Thoracic aorta (tissue), 2 donors: ENCODE measurements around the gene MID1. TPM values are rescaled to one million over a fixed set of nuclear protein-coding genes. Genes with fewer than 3 reads are reported as not detected.

Experiments
- ATAC-seq: fragments of 150-250 bp; one replicate; pipeline ENCODE4 v1.8.0; 2017; ENCODE audit warnings: low read depth; ENCODE audit not compliant: insufficient number of reproducible peaks, low FRiP score
- DNase-seq: peaks from one replicate; pipeline ENCODE4 v3.0.0-alpha.2; 2020; ENCODE audit warnings: low spot score
- H3K27ac ChIP-seq, 2 donors: fragments of 200-600 bp; sonication (generic); 1 replicate in 1 of 2; 2 replicates in 1 of 2; pipeline ENCODE4 v1.5.1; 2016; ENCODE audit warnings: mild to moderate bottlenecking in 2 of 2, moderate library complexity in 2 of 2
- H3K27me3 ChIP-seq: fragments of 200-600 bp; sonication (generic); replicated peaks from 2 replicates; pipeline ENCODE4 v1.6.0; 2016; ENCODE audit warnings: mild to moderate bottlenecking; ENCODE audit not compliant: insufficient read depth
- H3K36me3 ChIP-seq: fragments of 200-600 bp; sonication (generic); one replicate; pipeline ENCODE4 v1.5.1; 2016
- H3K4me1 ChIP-seq, 2 donors: fragments of 200-600 bp; sonication (generic); 1 replicate in 1 of 2; 2 replicates in 1 of 2; pipeline versions ENCODE4 v1.5.1 to v1.6.0; 2016; ENCODE audit warnings: low read depth in 2 of 2, mild to moderate bottlenecking in 1 of 2; ENCODE audit not compliant: control insufficient read depth in 1 of 2
- H3K4me3 ChIP-seq: fragments of 200-600 bp; sonication (generic); 2 replicates; pipeline ENCODE4 v1.5.1; 2016; ENCODE audit warnings: mild to moderate bottlenecking
- H3K9me3 ChIP-seq: fragments of 200-600 bp; sonication (generic); 2 replicates; pipeline ENCODE4 v1.5.1; 2016
- CTCF ChIP-seq: fragments of 200-600 bp; sonication (generic); IDR thresholded peaks from one replicate; pipeline ENCODE4 v1.5.1; 2019; ENCODE audit warnings: antibody characterized with exemption
- total RNA-seq, 2 donors: library from RNA; depleted of rRNA; stranded (reverse); fragments of >200 nt; gene quantifications; one replicate each; pipeline versions ENCODE4 v1.1.0 to v1.2.3, GENCODE V29; 2016

The MID1 gene
- total RNA-seq, 2 donors from 2014 or later: 37.0 to 37.7 TPM

GRCh38 chrX:10538831-10539230 lies 81.6 kb downstream of the MID1 start:
- no peaks in the 10 kb centered on the region for H3K27me3 ChIP-seq
- no peak for DNase-seq
- H3K27ac ChIP-seq: no peak overlapping the region
- no peaks in the 10 kb centered on the region for H3K9me3 ChIP-seq
- no peak for TF ChIP-seq CTCF
- no peak for ATAC-seq
- no peaks in the 10 kb centered on the region for H3K36me3 ChIP-seq
- no peak overlapping the region for H3K4me3 ChIP-seq
- H3K4me1 ChIP-seq: no peaks in the 10 kb centered on the region

- ATAC-seq (no peak), DNase-seq (no peak)
- Histone ChIP-seq H3K36me3 (no peaks in the 10 kb centered on the region), H3K27ac (no peak overlapping the region), H3K9me3 (no peaks in the 10 kb centered on the region), H3K4me3 (no peak overlapping the region), H3K27me3 (no peaks in the 10 kb centered on the region), H3K4me1 (no peaks in the 10 kb centered on the region)
- no peak for TF ChIP-seq CTCF
Observed at GRCh38 chrX:10537308-10537707, 83.1 kb downstream of the MID1 start.

- Histone ChIP-seq H3K4me3 (no peak overlapping the region), H3K27ac (no peak overlapping the region), H3K4me1 (no peaks in the 10 kb centered on the region), H3K9me3 (no peaks in the 10 kb centered on the region), H3K27me3 (no peaks in the 10 kb centered on the region), H3K36me3 (no peaks in the 10 kb centered on the region)
- no peak for TF ChIP-seq CTCF
- ATAC-seq: no peak
- no peak for DNase-seq
Observed at GRCh38 chrX:10536744-10537143, 83.6 kb downstream of the MID1 start.

- no peak overlapping the region for H3K27ac ChIP-seq
- no peak overlapping the region for H3K4me3 ChIP-seq
- TF ChIP-seq CTCF: no peak
- no peaks in the 10 kb centered on the region for H3K9me3 ChIP-seq
- no peaks in the 10 kb centered on the region for H3K27me3 ChIP-seq
- no peak for DNase-seq
- H3K36me3 ChIP-seq: no peaks in the 10 kb centered on the region
- no peaks in the 10 kb centered on the region for H3K4me1 ChIP-seq
- no peak for ATAC-seq
Observed at GRCh38 chrX:10534611-10535010, 85.8 kb downstream of the MID1 start.

- H3K9me3 ChIP-seq: no peaks in the 10 kb centered on the region
- DNase-seq (no peak), ATAC-seq (no peak)
- no peaks in the 10 kb centered on the region for H3K4me1 ChIP-seq
- H3K27ac ChIP-seq: no peak overlapping the region
- TF ChIP-seq CTCF: no peak
- no peak overlapping the region for H3K4me3 ChIP-seq
- H3K27me3 ChIP-seq: no peaks in the 10 kb centered on the region
- H3K36me3 ChIP-seq: no peaks in the 10 kb centered on the region
Observed at GRCh38 chrX:10533696-10534365, 86.6 kb downstream of the MID1 start.
